Medulla oblongata (tissue), 1 donor: ENCODE results near the gene ABHD12B.

Experiments used
- DNase-seq: peaks from one replicate; pipeline ENCODE4 v3.0.0-alpha.2; 2015; ENCODE audit errors: extremely low spot score

Gene ABHD12B

DNA sequence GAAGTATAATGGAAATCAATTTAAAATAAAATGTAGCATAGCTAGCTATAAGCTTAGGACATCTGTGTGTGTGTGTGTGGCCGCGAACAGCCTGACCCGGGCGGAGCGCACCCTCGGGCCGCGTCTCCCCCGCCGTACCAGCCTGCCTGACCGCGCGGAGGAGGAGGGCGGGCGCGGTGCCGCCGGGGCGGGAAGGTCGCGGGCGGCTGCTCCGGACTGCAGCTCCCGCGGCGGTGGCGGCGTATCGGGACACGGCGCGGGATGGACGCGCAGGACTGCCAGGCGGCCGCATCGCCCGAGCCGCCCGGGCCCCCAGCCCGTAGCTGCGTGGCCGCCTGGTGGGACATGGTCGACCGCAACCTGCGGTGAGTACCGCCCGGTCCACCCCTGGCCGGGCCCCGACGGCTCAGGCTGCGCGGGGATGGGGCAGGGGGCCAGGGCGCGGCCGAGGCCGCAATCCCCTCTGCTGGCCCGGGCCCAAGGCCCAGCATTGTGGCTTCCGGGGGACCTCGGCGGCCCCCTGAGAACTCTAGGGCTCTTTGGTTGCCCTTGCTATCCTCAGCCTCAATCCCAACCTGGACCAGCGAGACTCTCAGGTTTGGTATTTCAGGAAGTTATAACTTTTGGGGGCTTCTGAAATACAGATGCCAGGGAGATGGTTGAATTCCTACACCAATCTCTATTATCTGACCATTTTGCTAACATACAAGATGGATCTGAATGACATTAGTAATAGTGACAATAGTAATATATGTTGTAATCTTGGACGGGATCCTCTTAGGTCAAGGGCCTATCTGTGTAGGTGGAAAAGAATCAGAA, at the start of gene ABHD12B:
Gene ABHD12B (plus strand): TSS at position 140 of the 819 bp plus-strand sequence. CDS start 122 bp downstream, at position 262.
- no peak for DNase-seq

- no peak for DNase-seq
Observed at GRCh38 chr14:50822501-50823042, 49.3 kb upstream of the ABHD12B start.

GRCh38 chr14:50823051-50823761, 48.6 kb upstream of the ABHD12B start:
- no peak for DNase-seq

DNA sequence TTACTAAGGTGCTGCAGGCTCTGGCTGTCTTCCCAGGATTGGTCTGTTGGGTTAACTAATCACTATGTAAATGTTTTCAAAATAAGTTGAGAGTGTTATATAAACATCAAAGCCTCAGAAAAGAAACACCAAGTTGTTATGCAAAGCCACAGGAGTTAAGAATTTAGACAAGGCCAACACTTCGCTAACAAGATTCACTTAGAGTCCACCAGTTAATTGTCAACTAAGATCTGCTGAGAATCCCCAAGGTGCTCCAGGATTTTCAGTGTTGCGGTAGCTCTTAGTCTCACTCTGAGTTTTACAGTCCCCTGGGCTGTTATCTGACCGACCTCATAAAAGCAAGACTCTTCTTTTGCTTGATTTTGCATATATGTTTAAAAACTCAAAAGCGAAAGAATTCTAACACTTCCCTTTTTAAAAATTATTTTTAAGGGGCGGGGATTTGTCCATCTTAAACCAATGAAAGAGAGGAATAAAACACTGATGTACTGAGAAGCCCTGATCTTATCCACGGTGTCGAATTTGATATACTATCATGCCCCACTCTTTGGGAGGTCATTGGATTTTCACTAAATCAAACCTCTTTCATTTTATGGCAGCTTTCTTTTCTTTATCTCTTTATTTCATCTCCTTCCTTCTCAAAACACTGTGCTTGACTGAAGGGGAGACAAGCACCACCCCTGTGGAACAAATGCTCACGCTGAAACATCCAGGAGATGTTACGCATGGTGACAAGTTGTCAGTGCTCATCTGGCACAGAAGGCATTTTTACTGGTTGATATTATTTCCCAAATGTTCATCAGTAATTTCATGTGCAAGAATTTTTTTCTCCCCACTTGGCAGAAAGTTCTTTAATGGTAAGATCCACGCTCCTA, 47.9 kb upstream of the ABHD12B start:
- DNase-seq: no peak

- DNase-seq: no peak
Observed at GRCh38 chr14:50825307-50825706, 46.5 kb upstream of the ABHD12B start.

GRCh38 chr14:50826681-50827080, 45.2 kb upstream of the ABHD12B start:
- DNase-seq: no peak

DNA sequence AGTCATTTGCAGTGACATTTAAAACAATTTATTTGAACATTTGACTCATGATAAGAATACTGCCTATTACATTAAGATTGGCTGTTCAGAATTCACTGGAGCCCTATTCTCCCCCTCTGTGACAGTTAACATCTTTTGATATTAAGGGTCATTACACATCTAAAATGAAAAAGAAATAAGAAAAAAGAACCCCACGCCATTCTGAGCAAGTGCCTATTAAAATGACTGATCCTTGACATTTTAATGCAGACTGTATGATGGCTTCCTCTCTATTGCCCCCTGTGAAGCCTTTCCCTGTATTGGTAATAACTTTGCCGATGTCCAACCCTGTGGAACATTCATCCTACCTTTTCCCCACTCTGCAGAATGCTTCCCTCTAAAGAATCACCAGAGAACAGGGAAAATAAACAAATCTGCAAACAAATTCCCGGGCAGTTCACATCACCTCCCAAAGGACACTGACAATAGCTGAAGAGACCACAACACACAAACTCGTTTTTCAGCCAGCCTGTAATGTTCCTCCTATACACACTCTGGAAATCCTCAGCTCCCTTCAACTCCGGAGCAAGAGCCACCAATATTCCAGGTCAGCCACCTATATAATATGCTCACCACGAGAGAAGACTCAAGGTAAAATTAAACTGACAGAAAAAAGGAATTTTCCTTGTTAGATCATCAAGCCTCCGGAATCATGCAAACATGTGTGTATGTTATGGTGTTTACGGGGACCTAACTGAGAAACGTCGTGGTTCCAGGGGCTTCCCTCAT, 42.9 kb upstream of the ABHD12B start:
- DNase-seq: no peak

DNA sequence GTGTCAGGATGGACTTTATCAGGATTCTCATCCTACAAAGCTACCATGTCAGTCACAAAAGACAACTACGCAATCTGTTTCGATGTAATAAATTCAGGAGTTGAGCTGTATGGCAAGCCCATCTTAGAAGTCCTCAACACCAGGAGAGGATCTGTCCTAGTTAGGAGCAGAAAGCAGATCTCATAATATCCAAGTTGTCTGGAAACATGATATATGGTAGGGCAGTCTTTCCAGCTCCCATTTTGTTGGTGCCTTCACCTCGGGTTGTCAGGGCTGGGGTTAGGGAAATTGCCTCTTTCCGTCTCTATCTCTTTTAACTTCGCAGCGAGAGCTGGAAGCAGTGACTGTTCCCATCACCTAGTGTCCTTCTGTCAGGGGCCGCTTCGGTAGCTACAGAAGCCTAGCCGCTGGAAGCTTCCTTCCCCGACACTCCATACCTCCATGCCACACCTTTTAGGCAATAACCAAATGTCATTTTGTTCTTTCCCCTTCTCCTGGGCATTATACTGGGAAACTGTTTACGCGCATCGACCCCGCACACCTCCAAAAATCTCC, 42.3 kb upstream of the ABHD12B start:
- DNase-seq: no peak

- DNase-seq: peak; percentile 50
Observed at GRCh38 chr14:50830044-50830931, 41.6 kb upstream of the ABHD12B start.

GRCh38 chr14:50830932-50831725, 40.7 kb upstream of the ABHD12B start, which contains the start of gene NIN:
Gene NIN (minus strand): TSS chr14:50831162. CDS start chr14:50822056, 9,106 bp downstream.
- peak; percentile 77 for DNase-seq

DNA sequence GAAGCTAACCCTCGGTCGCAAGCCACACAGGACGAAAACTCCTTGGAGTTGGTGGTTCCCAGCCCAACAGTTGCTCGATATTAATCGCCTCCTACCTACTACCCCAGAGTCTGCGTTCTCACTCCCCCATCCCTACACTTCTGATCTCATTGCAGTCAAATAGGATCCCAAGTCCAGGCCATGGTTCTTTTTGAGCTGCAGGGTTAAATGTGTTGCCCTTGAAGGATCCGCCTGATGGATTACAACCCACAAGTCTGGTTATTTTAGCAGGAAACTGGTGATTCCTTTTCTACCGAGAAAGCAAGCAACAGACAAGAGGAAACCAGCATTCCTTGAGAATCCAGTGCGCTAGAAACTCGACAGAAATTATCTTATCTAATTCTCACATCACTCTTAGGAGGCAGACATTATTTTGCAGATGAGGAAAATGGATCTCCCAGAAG, 40.1 kb upstream of the ABHD12B start:
- DNase-seq: peak; percentile 41

- DNase-seq: no peak
Observed at GRCh38 chr14:50832935-50833630, 38.8 kb upstream of the ABHD12B start.

DNA sequence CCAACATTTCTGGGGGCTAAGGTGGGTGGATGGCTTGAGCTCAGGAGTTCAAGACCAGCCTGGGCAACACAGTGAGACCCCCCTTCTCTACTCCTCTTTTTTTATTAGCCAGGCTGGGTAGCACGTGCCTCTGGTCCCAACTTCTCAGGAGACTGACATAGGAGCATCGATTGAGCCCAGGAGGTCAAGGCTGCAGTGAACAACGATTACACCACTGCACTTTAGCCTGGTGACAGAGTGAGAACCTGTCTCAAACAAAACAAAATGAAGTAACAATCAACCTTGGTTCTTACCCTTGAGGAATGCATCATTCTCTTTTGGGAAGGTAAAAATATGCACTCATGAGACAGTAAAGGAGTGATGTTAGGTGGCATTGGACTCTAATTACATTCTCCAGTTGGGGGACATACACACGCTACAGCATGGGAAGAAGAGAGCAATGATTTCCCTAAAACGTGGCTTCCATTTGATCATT, 37.0 kb upstream of the ABHD12B start:
- no peak for DNase-seq

DNA sequence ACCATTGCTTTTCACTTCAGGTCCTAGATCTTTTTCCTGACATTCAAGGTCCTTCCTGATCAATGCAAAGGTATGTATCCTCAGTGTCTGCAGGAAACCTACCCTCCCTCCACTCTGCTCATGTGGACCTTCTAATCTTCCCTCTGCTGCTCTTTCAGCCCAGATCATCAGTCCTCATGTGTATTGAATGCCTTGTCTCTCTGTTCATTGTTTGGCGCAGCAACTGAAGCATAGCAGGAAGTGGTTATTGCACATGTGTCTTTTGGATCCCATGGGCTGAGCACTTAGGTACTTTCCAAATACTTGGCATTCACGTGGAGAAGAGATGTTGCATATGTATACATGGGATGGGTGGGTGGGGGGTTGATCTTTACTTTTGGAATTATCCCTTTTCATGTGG, 36.6 kb upstream of the ABHD12B start:
- no peak for DNase-seq

- no peak for DNase-seq
Observed at GRCh38 chr14:50836515-50836914, 35.3 kb upstream of the ABHD12B start.

GRCh38 chr14:50837271-50837670, 34.6 kb upstream of the ABHD12B start:
- no peak for DNase-seq

DNA sequence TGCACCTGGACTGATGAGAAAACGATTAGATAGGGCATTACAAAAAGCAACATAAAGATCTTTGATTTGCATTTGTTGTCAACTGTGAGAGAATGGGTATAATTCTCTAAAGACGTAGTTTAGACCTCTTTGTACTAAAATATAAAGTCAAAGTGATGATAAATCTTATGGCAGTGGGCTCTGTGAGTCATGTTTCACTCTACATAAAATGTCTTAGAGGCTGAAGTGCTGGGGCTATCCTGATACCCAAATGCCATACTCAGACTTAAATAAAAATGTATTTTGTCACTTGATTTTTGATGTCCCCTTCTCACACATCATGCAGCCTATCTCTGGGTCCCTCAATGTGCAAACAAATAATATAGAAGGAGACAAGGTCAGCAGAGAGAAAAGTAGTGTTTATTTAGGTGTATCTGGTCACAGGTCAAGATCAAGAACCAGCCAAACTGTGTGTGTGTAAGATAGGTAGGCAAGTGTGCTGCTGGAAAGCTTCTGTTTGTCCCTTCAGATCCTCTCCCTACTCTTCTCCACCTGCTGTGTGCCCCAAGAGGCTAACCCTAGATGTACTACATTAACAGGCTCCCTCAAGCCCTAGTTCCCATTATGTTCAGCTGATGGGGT, 33.9 kb upstream of the ABHD12B start:
- DNase-seq: no peak
